Vagina (tissue), 2 donors: ENCODE measurements around the gene ENTHD1. TPM values are rescaled to one million over a fixed set of nuclear protein-coding genes. Genes with fewer than 3 reads are reported as not detected.

Source experiments
- DNase-seq, 2 donors: peaks; one replicate each; pipeline ENCODE4 v3.0.0-alpha.2; 2017; ENCODE audit errors: extremely low spot score in 2 of 2
- H3K27ac ChIP-seq: fragments of 200-600 bp; sonication (generic); one replicate; pipeline ENCODE4 v1.5.1; 2019
- H3K27me3 ChIP-seq: fragments of 200-600 bp; sonication (generic); one replicate; pipeline ENCODE4 v1.5.1; 2019
- H3K36me3 ChIP-seq, 2 donors: fragments of 200-600 bp; sonication (generic); one replicate each; pipeline ENCODE4 v1.5.1; 2017 to 2019
- H3K4me1 ChIP-seq: fragments of 200-600 bp; sonication (generic); one replicate; pipeline ENCODE4 v1.5.1; 2019
- H3K4me3 ChIP-seq, 2 donors: fragments of 200-600 bp; sonication (generic); 1 replicate in 1 of 2; 2 replicates in 1 of 2; pipeline ENCODE4 v1.5.1; 2016 to 2019
- H3K9me3 ChIP-seq: fragments of 200-600 bp; sonication (generic); one replicate; pipeline ENCODE4 v1.5.1; 2019
- POLR2A ChIP-seq, 2 donors: fragments of 450-650 bp; IDR thresholded peaks; one replicate each; pipeline ENCODE4 v1.6.1; 2017; ENCODE audit warnings: antibody characterized with exemption in 2 of 2, mild to moderate bottlenecking in 2 of 2, moderate library complexity in 2 of 2
- POLR2AphosphoS5 ChIP-seq, 2 donors: sonication (generic); formaldehyde crosslinking; IDR thresholded peaks; one replicate each; pipeline ENCODE4 v1.9.0; 2017; ENCODE audit warnings: antibody characterized with exemption in 2 of 2, mild to moderate bottlenecking in 2 of 2, low read depth in 1 of 2; ENCODE audit not compliant: insufficient read depth in 1 of 2
- intact Hi-C: fragments of 100-400 bp; cut with DNase I; formaldehyde crosslinking; loops from one replicate; pipeline ENCODE4 v1.15.1; 2023
- total RNA-seq: library from RNA; depleted of rRNA; stranded (reverse); fragments of >200 nt; gene quantifications from one replicate; pipeline ENCODE4 v1.2.3, GENCODE V29; 2016
- TF ChIP-seq, protein P1 (sequence below), 3 experiments: fragments of 450-650 bp in 2 of 3; fragments of 200-600 bp in 1 of 3; sonication (generic) in 1 of 3; IDR thresholded peaks; one replicate each; pipeline ENCODE4 v1.5.1; 2017 to 2019; ENCODE audit warnings: antibody characterized with exemption in 3 of 3, mild to moderate bottlenecking in 2 of 3, moderate library complexity in 2 of 3

Gene ENTHD1
- total RNA-seq, 1 donor from 2014 or later = not detected

GRCh38 chr22:39719559-39720450 is 173.8 kb downstream of the ENTHD1 start:
- DNase-seq = no peak
- TF ChIP-seq POLR2A (IDR thresholded peaks at IDR 0.05) = no peak
- TF ChIP-seq, protein P1, sequence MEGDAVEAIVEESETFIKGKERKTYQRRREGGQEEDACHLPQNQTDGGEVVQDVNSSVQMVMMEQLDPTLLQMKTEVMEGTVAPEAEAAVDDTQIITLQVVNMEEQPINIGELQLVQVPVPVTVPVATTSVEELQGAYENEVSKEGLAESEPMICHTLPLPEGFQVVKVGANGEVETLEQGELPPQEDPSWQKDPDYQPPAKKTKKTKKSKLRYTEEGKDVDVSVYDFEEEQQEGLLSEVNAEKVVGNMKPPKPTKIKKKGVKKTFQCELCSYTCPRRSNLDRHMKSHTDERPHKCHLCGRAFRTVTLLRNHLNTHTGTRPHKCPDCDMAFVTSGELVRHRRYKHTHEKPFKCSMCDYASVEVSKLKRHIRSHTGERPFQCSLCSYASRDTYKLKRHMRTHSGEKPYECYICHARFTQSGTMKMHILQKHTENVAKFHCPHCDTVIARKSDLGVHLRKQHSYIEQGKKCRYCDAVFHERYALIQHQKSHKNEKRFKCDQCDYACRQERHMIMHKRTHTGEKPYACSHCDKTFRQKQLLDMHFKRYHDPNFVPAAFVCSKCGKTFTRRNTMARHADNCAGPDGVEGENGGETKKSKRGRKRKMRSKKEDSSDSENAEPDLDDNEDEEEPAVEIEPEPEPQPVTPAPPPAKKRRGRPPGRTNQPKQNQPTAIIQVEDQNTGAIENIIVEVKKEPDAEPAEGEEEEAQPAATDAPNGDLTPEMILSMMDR (IDR thresholded peaks at IDR 0.05) = no peak
- TF ChIP-seq POLR2AphosphoS5 (IDR thresholded peaks at IDR 0.05; ENCODE audit: insufficient read depth in 1 of 2, low read depth in 1 of 2) = no peak

GRCh38 chr22:39718921-39719475 is 174.6 kb downstream of the ENTHD1 start:
- Histone ChIP-seq H3K9me3 (no peaks in the 10 kb centered on the region), H3K4me3 (no peak overlapping the region), H3K27ac (no peak overlapping the region), H3K36me3 (no peaks in the 10 kb centered on the region), H3K27me3 (no peaks in the 10 kb centered on the region), H3K4me1 (no peaks in the 10 kb centered on the region)
- TF ChIP-seq, protein P1 (IDR thresholded peaks at IDR 0.05) = no peak
- no peak for TF ChIP-seq POLR2AphosphoS5 (IDR thresholded peaks at IDR 0.05; ENCODE audit: insufficient read depth in 1 of 2, low read depth in 1 of 2)
- TF ChIP-seq POLR2A (IDR thresholded peaks at IDR 0.05) = no peak
- intact Hi-C loops = no loop called here
- DNase-seq = no peak

More at GRCh38 chr22:39719559-39720450, 173.8 kb downstream of the ENTHD1 start:
- H3K27me3 ChIP-seq = no peaks in the 10 kb centered on the region
- no peaks in the 10 kb centered on the region for H3K9me3 ChIP-seq
- no peak overlapping the region for H3K27ac ChIP-seq
- intact Hi-C loops = no loop called here
- H3K36me3 ChIP-seq = no peaks in the 10 kb centered on the region
- H3K4me1 ChIP-seq = no peaks in the 10 kb centered on the region
- H3K4me3 ChIP-seq = no peak overlapping the region

DNA sequence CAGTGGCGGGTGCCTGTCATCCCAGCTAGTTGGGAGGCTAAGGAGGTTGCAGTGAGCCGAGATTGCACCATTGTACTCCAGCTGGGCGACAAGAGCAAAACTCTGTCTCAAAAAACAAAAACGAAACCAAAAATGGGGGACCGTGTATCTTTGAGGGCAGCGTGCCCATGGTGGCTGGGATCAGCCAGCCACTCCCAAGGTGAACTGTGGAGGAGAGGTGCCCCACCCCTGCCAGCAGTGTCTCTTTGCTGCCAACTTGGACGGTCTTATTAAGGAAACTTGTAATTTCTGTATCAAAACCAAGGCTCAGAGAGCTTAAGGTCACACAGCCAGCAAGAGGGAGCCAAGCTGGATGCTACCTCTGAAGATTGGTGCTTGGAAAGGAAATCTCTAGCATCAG is 175.4 kb downstream of the ENTHD1 start:
- H3K27me3 ChIP-seq = no peaks in the 10 kb centered on the region
- no peak for TF ChIP-seq POLR2A (IDR thresholded peaks at IDR 0.05)
- TF ChIP-seq POLR2AphosphoS5 (IDR thresholded peaks at IDR 0.05; ENCODE audit: insufficient read depth in 1 of 2, low read depth in 1 of 2) = no peak
- TF ChIP-seq, protein P1 (IDR thresholded peaks at IDR 0.05) = no peak
- H3K36me3 ChIP-seq = no peaks in the 10 kb centered on the region
- no peaks in the 10 kb centered on the region for H3K4me1 ChIP-seq
- no peaks in the 10 kb centered on the region for H3K9me3 ChIP-seq
- no peak for DNase-seq
- intact Hi-C loops = no loop called here
- H3K4me3 ChIP-seq = no peak overlapping the region
- H3K27ac ChIP-seq = no peak overlapping the region

- Histone ChIP-seq H3K36me3 (no peaks in the 10 kb centered on the region), H3K27ac (no peak overlapping the region), H3K4me1 (no peaks in the 10 kb centered on the region), H3K9me3 (no peaks in the 10 kb centered on the region), H3K4me3 (no peak overlapping the region), H3K27me3 (no peaks in the 10 kb centered on the region)
- intact Hi-C loops = no loop called here
- DNase-seq = no peak
- TF ChIP-seq POLR2A (IDR thresholded peaks at IDR 0.05) = no peak
- TF ChIP-seq, protein P1 (IDR thresholded peaks at IDR 0.05) = no peak
Observed at GRCh38 chr22:39717099-39717498, 176.5 kb downstream of the ENTHD1 start.

- no peak for DNase-seq
- intact Hi-C loops = no loop called here
- Histone ChIP-seq H3K9me3 (no peaks in the 10 kb centered on the region), H3K27ac (no peak overlapping the region), H3K4me1 (no peaks in the 10 kb centered on the region), H3K4me3 (no peak overlapping the region), H3K27me3 (no peaks in the 10 kb centered on the region), H3K36me3 (no peaks in the 10 kb centered on the region)
- TF ChIP-seq, protein P1 (IDR thresholded peaks at IDR 0.05) = no peak
- no peak for TF ChIP-seq POLR2A (IDR thresholded peaks at IDR 0.05)
- TF ChIP-seq POLR2AphosphoS5 (IDR thresholded peaks at IDR 0.05; ENCODE audit: insufficient read depth in 1 of 2, low read depth in 1 of 2) = no peak
Observed at GRCh38 chr22:39716534-39716933, 177.0 kb downstream of the ENTHD1 start.
